ENCODE measurements around the gene FGR.
A peak's percentile ranks its signal among the peaks of the same experiment; 100 is the strongest.

FGR gene

GRCh38 chr1:27585684-27586083 lies 49.3 kb downstream of the FGR start:
- no peak for DNase-seq (ENCODE audit: low read depth)

DNA sequence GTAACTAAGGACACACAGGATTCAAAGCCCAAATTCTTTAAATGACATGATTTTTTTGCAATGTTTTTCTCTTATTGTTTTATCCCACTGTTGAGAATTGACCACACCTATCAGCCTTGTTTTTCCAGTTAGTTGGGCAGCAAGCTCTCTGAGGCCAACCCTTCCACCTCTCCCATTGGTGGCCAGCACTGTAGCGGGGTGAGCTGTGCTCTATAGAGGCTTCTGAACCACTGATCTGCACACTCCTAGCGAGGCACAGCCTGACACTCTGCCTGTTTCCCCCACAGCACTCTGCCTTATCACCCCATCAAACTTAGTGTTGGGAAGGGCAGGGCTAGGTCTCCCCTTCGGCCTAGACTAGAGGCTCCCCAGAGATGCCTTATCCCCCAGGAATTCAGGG lies 50.5 kb downstream of the FGR start:
- DNase-seq (ENCODE audit: low read depth), result no peak

DNA sequence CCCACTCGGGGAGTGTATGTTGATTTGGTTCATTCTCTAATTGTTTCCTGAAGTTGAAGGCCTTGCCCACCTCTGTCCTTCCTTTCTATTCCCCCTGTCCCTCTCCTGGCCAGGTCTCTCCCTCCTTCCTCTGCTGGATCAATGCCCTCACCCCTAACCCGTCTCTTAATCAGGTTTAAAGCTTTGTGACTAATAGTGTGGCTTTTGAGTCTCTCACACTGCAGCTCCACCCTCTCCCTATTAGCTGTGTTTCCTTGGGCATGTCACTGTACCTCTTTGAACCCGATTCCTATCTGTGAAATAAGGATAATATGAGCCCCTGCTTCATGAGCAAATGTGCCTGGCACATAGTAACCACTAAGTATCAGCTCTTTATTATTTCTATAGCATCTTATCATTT lies 51.5 kb downstream of the FGR start:
- no peak for DNase-seq (ENCODE audit: low read depth)

- no peak for DNase-seq (ENCODE audit: low read depth)
These were observed 53.2 kb downstream of the FGR start for GRCh38 chr1:27581823-27582243.

DNA sequence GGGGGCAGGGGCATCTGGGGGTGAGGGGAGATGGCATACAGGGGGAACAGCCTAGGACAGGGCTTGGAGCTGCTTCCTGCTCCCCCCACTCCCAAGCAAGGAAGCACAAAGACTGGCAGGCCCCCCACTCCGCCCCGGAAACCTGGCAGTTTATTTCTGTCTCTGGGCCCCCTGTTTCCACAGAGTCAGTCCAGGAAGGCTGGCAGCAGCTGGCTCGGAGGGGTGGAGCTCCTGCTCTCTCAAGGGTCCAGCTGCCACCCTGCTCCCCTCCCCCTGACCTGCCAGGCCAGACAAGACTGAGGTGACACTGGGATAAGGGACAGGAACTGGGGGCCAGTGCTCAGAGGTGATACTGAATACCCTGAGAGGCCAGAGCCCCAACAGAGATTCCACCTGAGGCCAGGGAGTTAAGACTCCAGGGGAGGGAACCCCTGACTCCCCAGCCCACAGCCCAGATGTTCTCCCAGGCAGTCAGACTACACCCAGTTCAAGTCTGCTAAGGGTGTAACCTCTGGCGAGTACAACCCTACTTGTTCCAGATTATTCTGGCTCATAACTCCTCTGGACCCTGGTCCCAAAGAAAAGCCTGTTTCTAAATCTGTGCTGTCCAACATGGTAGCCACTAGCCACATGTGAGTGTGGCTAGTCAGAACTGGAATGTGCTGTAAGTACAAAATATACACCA lies 57.3 kb downstream of the FGR start:
- no peak for DNase-seq (ENCODE audit: low read depth)

GRCh38 chr1:27576806-27577227 lies 58.2 kb downstream of the FGR start:
- no peak for DNase-seq (ENCODE audit: low read depth)

- DNase-seq (ENCODE audit: low read depth), result no peak
These were observed 59.1 kb downstream of the FGR start for GRCh38 chr1:27575840-27576331.

DNA sequence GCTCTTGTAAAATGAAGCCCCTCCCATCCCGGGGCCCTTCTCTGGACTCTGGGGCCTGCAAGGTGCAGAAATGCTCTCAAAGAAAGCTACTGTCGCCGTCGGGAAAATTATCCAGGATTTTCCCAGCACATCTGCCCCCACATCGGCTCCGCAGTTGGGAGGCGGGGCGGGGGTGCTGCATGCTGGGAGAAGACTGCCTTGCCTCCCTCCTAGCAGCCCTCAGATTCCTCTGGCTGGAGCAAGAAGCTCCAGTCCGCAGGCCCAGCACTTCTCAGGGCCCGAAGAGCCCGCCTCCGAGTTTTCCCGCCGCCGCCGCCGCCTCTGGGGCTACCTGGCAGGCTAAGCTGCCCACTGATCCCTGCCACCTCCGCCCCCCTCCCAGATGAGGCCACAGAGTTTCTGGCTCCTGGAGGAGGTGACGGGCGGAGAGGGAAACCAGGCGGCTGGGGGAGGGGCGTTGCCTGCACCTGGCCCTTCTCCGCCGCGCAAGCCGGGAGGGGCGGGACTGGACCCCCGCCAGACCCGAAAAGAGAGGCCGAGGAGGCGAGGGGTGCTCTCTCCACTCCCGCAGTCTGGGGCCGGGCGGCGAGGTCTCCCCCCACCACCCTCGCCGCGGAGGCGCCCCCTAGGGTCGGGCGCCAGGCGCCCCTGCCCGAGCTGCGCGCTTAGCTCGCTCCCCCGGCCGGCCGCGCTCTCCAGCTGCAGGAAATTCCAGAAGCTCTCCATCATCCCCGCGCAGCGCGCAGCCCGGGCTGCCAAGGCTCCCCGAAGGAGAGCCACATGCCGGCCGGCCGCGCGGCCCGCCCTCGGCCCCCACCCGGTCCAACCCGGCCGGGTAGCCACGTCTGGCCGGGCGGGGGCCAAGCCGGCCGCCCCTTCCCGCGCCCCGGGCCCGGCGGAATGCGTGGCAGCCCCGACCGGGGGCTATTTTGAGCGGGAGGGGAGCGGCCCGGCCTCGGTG lies 59.8 kb downstream of the FGR start:
- DNase-seq (ENCODE audit: low read depth), result no peak

- DNase-seq (ENCODE audit: low read depth), result no peak
These were observed 60.8 kb downstream of the FGR start for GRCh38 chr1:27574001-27574781.

DNA sequence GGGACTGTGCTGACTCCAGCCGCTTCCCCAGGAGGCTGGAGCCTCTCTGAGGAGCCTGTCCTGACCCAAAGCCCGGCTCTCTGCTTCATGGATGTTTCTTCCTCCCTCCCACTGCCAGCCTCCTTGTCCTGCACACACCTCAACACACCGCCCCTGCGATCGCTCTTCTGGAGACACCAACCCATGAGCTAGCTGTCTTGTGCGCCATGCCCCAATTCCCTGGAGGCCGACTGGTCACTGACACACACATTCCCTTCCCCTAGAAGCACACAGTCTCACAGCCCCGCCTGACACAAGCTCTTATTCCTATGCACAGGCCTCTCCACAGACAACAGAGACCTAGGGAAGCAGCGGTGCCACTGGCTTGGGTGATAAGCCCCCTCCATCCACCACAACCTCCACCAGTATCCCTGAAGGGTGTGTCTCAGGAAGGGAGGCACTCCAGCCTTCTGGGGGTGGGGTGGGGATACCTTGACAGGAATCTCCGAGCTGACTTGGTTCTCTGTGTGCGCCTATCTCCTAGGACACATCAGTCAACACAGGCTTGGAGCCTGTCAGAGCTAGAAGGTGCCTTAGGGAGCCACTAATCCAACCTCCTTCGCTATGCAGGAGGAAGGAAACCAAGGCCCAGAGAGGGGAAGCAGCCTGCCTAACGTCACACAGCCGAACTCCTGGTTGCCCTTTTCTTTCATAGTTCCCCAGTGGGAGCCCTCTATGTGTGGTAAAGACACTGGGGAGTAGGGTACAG lies 62.1 kb downstream of the FGR start:
- no peak for DNase-seq (ENCODE audit: low read depth)

- DNase-seq (ENCODE audit: low read depth), result no peak
These were observed 62.8 kb downstream of the FGR start for GRCh38 chr1:27572019-27572678.

- no peak for DNase-seq (ENCODE audit: low read depth)
These were observed 63.5 kb downstream of the FGR start for GRCh38 chr1:27571439-27572018.

GRCh38 chr1:27570784-27571183 lies 64.2 kb downstream of the FGR start:
- DNase-seq (ENCODE audit: low read depth), result no peak

GRCh38 chr1:27570356-27570755 lies 64.6 kb downstream of the FGR start:
- DNase-seq (ENCODE audit: low read depth), result no peak

- DNase-seq (ENCODE audit: low read depth), result no peak
These were observed 65.3 kb downstream of the FGR start for GRCh38 chr1:27569506-27570291.

DNA sequence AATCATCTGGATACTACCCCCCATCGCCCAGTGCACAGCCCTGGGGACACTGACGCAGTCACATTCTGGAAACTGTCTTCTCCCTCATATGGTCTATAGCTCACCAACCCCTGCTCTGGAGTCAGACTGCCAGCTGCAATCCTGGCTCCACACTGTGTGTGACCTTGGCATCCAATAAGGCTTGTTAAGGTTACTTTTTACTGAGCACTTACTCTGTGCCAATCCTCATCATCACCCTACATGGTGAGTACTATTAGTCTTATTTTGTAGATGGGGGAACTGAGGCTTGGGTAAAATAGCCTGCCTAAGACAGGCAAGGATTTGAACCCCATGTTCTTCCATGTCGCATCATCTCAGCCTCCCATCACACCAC lies 65.9 kb downstream of the FGR start:
- no peak for DNase-seq (ENCODE audit: low read depth)

DNA sequence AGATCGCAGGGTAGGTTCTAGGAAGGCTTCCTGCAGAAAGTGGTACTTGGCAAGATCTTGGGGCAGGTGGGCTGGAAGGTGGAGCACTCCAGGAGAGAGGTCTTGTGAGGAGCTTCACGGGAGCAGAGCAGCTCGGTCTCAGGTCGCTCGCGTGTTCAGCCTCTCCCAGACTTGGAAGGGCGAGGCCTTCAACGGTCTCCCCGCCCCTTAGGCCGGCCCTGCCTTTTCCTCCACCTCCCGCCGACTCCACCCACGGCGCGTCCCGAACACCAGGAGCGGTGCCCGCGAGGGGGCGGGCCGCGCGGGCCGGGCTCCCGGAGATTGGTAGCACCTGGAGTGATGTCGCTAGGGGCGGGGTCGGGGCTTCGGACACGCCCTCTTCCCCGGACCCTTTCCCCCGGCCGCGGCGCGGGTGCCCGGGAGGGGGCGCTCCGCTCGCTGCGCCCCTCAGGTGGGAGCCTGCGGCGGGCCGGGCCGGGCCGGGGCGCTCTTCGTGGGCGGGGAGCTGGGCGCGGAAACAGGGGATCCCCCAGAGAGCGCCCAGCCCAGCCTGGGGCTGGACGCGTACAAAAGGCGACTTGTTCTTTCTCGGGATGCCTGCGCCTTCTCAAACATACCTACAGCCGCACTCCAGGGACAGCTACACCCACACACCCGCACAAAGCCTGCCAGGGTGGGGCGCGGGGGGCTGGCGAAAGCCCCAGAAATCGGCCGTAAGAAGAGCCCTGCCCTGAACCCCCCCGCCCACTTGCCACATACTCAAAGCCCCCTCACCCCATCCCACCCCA lies 66.5 kb downstream of the FGR start:
- DNase-seq (ENCODE audit: low read depth), result peak; percentile 71

GRCh38 chr1:27567971-27568299 lies 67.0 kb downstream of the FGR start:
- no peak for DNase-seq (ENCODE audit: low read depth)

DNA sequence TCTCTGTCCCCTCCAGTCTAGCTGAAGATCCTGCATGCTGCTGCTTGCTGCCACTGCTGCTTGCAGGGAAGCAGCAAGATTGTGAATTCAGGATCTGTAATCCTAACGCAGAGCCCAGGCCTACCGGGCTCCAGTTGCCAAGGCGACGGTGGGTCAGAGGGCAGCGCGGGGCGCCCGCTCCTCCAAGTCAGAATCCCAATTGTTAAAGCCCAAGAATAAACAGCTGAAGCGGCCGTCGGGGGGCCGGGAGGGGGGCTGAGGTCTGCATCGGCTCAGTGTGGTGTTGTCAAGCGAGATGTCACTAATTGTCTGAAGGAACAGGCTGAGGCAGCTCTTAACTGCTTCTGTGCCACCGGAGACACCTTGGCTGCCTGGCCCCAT lies 67.8 kb downstream of the FGR start:
- DNase-seq (ENCODE audit: low read depth), result no peak
